Bronchial epithelial cell (primary cell): ENCODE measurements around the gene MAP1A. TPM values are rescaled to one million over a fixed set of nuclear protein-coding genes. Genes with fewer than 3 reads are reported as not detected.
A peak's percentile ranks its signal among the peaks of the same experiment; 100 is the strongest.

Experiments used
- DNase-seq: peaks from one replicate; pipeline ENCODE4 v3.0.0-alpha.2; 2010; ENCODE audit warnings: low read depth
- FAIRE-seq: peaks from 2 replicates; lab custom pipeline; 2011; peaks lifted over from hg19 to GRCh38; lab: Jason Lieb, UNC
- H3K27me3 ChIP-seq: 2 replicates; pipeline ENCODE4 v1.5.1; 2011; ENCODE audit warnings: low read length; ENCODE audit not compliant: control insufficient read depth, insufficient read depth
- H3K36me3 ChIP-seq: 2 replicates; pipeline ENCODE4 v1.5.1; 2011; ENCODE audit warnings: low read length; ENCODE audit not compliant: control insufficient read depth, insufficient read depth
- H3K4me3 ChIP-seq: 2 replicates; pipeline ENCODE4 v1.5.1; 2011; ENCODE audit warnings: mild to moderate bottlenecking, low read depth, low read length, control low read depth
- CTCF ChIP-seq: IDR thresholded peaks from 2 replicates; pipeline ENCODE4 v1.5.1; 2011; ENCODE audit warnings: mild to moderate bottlenecking, moderate library complexity, low read length, control low read depth, inconsistent platforms; ENCODE audit not compliant: insufficient read depth, severe bottlenecking
- total RNA-seq: library from RNA; depleted of rRNA; stranded (reverse); fragments of >200 nt; gene quantifications from 2 replicates; pipeline ENCODE4 v1.2.1, GENCODE V29; 2014

Gene MAP1A
- total RNA-seq, 1 donor from 2014 or later = 0.26 TPM

- peaks cover 12% of the 10 kb centered on the region for H3K36me3 ChIP-seq
- DNase-seq = no peak
- H3K27me3 ChIP-seq = no peaks in the 10 kb centered on the region
- FAIRE-seq = no peak
- no peak overlapping the region for H3K4me3 ChIP-seq
- TF ChIP-seq CTCF = no peak
These were observed 20.7 kb downstream of the MAP1A start for GRCh38 chr15:43538091-43538490.

- Histone ChIP-seq H3K27me3 (no peaks in the 10 kb centered on the region), H3K4me3 (no peak overlapping the region), H3K36me3 (peaks cover 2% of the 10 kb centered on the region)
- FAIRE-seq (no peak), DNase-seq (peak; percentile 25)
- TF ChIP-seq CTCF = no peak
These were observed 24.4 kb downstream of the MAP1A start for GRCh38 chr15:43541785-43542184.

GRCh38 chr15:43544266-43544665 lies 26.9 kb downstream of the MAP1A start:
- Histone ChIP-seq H3K36me3 (peaks cover 2% of the 10 kb centered on the region), H3K27me3 (no peaks in the 10 kb centered on the region), H3K4me3 (no peak overlapping the region)
- DNase-seq = no peak
- no peak for FAIRE-seq
- TF ChIP-seq CTCF = no peak

GRCh38 chr15:43545426-43545825 lies 28.0 kb downstream of the MAP1A start:
- Histone ChIP-seq H3K27me3 (no peaks in the 10 kb centered on the region), H3K36me3 (no peaks in the 10 kb centered on the region), H3K4me3 (no peak overlapping the region)
- TF ChIP-seq CTCF = no peak
- FAIRE-seq (no peak), DNase-seq (peak; percentile 11)

GRCh38 chr15:43547539-43547938 lies 30.1 kb downstream of the MAP1A start:
- TF ChIP-seq CTCF = no peak
- DNase-seq (no peak), FAIRE-seq (no peak)
- peaks cover 1% of the 10 kb centered on the region for H3K36me3 ChIP-seq
- H3K4me3 ChIP-seq = no peak overlapping the region
- H3K27me3 ChIP-seq = no peaks in the 10 kb centered on the region
